LoVo (cell line): Measurements from ENCODE around the gene LPP.
"Not testable (repeated sequence)": the region's sequence is repeated elsewhere in the genome, so short reads cannot be mapped to it uniquely, and the experiment has no call there.

Source experiments
- DNase-seq: peaks from one replicate; pipeline ENCODE4 v3.0.0-alpha.2; 2016; ENCODE audit warnings: low spot score

LPP gene

GRCh38 chr3:188635258-188636042 is 481.5 kb downstream of the LPP start:
- no peak for DNase-seq

- DNase-seq: not testable (repeated sequence)
These were observed 482.3 kb downstream of the LPP start for GRCh38 chr3:188636292-188636691.

- DNase-seq: no peak
These were observed 487.1 kb downstream of the LPP start for GRCh38 chr3:188641076-188641475.

GRCh38 chr3:188643736-188644135 is 489.8 kb downstream of the LPP start:
- DNase-seq: no peak

GRCh38 chr3:188646592-188646991 is 492.6 kb downstream of the LPP start:
- DNase-seq: no peak

GRCh38 chr3:188647237-188647636 is 493.3 kb downstream of the LPP start:
- DNase-seq: no peak

- no peak for DNase-seq
These were observed 495.6 kb downstream of the LPP start for GRCh38 chr3:188649521-188649920.

GRCh38 chr3:188656196-188656982 is 502.4 kb downstream of the LPP start:
- no peak for DNase-seq

- DNase-seq: no peak
These were observed 504.6 kb downstream of the LPP start for GRCh38 chr3:188658606-188659005.

- DNase-seq: no peak
These were observed 505.6 kb downstream of the LPP start for GRCh38 chr3:188659449-188660090.

GRCh38 chr3:188660415-188660814 is 506.5 kb downstream of the LPP start:
- DNase-seq: no peak

- DNase-seq: no peak
These were observed 507.8 kb downstream of the LPP start for GRCh38 chr3:188661806-188662205.

- no peak for DNase-seq
These were observed 508.3 kb downstream of the LPP start for GRCh38 chr3:188662214-188662613.

- DNase-seq: no peak
These were observed 508.8 kb downstream of the LPP start for GRCh38 chr3:188662795-188663194.

GRCh38 chr3:188663839-188664238 is 509.9 kb downstream of the LPP start:
- no peak for DNase-seq

- no peak for DNase-seq
These were observed 510.8 kb downstream of the LPP start for GRCh38 chr3:188664795-188665194.

GRCh38 chr3:188667926-188668325 is 514.0 kb downstream of the LPP start:
- no peak for DNase-seq

- DNase-seq: no peak
These were observed 516.5 kb downstream of the LPP start for GRCh38 chr3:188670446-188670845.

- no peak for DNase-seq
These were observed 518.0 kb downstream of the LPP start for GRCh38 chr3:188671971-188672370.

GRCh38 chr3:188672840-188673239 is 518.9 kb downstream of the LPP start:
- DNase-seq: no peak

GRCh38 chr3:188673646-188674186 is 519.8 kb downstream of the LPP start:
- DNase-seq: peak; percentile 7

- DNase-seq: no peak
These were observed 520.6 kb downstream of the LPP start for GRCh38 chr3:188674595-188674994.

- no peak for DNase-seq
These were observed 523.4 kb downstream of the LPP start for GRCh38 chr3:188677344-188677743.
